Ishikawa (cell line): ENCODE data around the gene DOK6.

Source experiments
- CEBPB ChIP-seq: IDR thresholded peaks from 2 replicates; pipeline ENCODE4 v1.6.1; 2012
- EGR1 ChIP-seq: IDR thresholded peaks from 2 replicates; pipeline ENCODE4 v1.6.1; 2012
- EP300 ChIP-seq: IDR thresholded peaks from 2 replicates; pipeline ENCODE4 v1.6.1; 2012; ENCODE audit warnings: borderline replicate concordance
- FOXM1 ChIP-seq: IDR thresholded peaks from 2 replicates; pipeline ENCODE4 v1.6.1; 2012; ENCODE audit warnings: low read depth, borderline replicate concordance
- RAD21 ChIP-seq: IDR thresholded peaks from 2 replicates; pipeline ENCODE4 v1.6.1; 2012; ENCODE audit warnings: low read depth
- TAF1 ChIP-seq: IDR thresholded peaks from 2 replicates; pipeline ENCODE4 v1.6.1; 2012; ENCODE audit warnings: low read depth, mild to moderate bottlenecking
- TCF12 ChIP-seq: IDR thresholded peaks from 2 replicates; pipeline ENCODE4 v1.6.1; 2012; ENCODE audit warnings: low read depth
- TEAD4 ChIP-seq: IDR thresholded peaks from 2 replicates; pipeline ENCODE4 v1.6.1; 2012
- YY1 ChIP-seq: IDR thresholded peaks from 2 replicates; pipeline ENCODE4 v1.6.1; 2012; ENCODE audit warnings: low read depth
- ZBTB7A ChIP-seq: IDR thresholded peaks from 2 replicates; pipeline ENCODE4 v1.6.1; 2012; ENCODE audit warnings: low read depth
- TF ChIP-seq, protein P1 (sequence below): IDR thresholded peaks from 2 replicates; pipeline ENCODE4 v1.6.1; 2012
- TF ChIP-seq, protein P2 (sequence below): IDR thresholded peaks from 2 replicates; pipeline ENCODE4 v1.6.1; 2012; ENCODE audit warnings: low read depth, mild to moderate bottlenecking

DOK6 gene

DNA sequence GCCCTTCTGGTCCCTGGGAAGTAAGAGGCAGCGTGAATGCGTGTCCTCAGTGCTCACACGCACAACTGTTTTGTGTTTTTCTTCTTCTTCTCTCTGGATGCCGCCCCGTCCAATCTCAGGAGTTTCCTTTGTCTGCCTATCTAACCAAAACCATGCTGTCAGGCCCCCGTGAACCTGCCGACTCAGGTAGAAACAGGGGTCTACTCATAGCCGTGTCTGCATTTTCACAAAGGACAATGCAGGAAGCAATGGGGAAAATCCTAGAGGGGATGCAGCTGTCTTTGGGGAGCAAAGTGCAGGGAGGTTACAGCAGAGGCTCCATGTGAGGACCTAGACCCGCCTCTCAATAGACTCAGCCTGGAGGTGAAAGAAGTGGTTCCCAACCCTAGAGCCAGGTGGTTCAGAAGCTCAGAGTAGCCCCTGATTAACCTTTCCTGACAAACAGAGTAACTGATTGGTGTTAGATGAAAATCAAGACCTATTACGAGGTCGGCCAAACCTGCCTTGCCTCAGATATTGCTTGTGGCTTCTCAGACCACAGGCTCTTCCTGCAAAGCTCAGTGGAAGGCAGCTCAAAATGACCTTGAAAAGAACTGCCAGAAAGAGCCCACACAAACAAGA is 497.7 kb downstream of the DOK6 start:
- no peak for TF ChIP-seq FOXM1
- TF ChIP-seq, protein P1, sequence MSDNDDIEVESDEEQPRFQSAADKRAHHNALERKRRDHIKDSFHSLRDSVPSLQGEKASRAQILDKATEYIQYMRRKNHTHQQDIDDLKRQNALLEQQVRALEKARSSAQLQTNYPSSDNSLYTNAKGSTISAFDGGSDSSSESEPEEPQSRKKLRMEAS: no peak
- TF ChIP-seq ZBTB7A: no peak
- TF ChIP-seq TAF1: no peak
- TF ChIP-seq CEBPB: no peak
- no peak for TF ChIP-seq YY1
- no peak for TF ChIP-seq TCF12
- TF ChIP-seq RAD21: no peak
- no peak for TF ChIP-seq EGR1
- TF ChIP-seq, protein P2, sequence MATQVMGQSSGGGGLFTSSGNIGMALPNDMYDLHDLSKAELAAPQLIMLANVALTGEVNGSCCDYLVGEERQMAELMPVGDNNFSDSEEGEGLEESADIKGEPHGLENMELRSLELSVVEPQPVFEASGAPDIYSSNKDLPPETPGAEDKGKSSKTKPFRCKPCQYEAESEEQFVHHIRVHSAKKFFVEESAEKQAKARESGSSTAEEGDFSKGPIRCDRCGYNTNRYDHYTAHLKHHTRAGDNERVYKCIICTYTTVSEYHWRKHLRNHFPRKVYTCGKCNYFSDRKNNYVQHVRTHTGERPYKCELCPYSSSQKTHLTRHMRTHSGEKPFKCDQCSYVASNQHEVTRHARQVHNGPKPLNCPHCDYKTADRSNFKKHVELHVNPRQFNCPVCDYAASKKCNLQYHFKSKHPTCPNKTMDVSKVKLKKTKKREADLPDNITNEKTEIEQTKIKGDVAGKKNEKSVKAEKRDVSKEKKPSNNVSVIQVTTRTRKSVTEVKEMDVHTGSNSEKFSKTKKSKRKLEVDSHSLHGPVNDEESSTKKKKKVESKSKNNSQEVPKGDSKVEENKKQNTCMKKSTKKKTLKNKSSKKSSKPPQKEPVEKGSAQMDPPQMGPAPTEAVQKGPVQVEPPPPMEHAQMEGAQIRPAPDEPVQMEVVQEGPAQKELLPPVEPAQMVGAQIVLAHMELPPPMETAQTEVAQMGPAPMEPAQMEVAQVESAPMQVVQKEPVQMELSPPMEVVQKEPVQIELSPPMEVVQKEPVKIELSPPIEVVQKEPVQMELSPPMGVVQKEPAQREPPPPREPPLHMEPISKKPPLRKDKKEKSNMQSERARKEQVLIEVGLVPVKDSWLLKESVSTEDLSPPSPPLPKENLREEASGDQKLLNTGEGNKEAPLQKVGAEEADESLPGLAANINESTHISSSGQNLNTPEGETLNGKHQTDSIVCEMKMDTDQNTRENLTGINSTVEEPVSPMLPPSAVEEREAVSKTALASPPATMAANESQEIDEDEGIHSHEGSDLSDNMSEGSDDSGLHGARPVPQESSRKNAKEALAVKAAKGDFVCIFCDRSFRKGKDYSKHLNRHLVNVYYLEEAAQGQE: no peak
- TF ChIP-seq TEAD4: no peak
- no peak for TF ChIP-seq EP300
